ENCODE data around the gene NDUFS6.

GRCh38 chr5:1858436-1858835 is 57.2 kb downstream of the NDUFS6 start:
- no peak for TF ChIP-seq CTCF (IDR thresholded peaks at IDR 0.05; ENCODE audit: poor library complexity, severe bottlenecking)
- no peak for TF ChIP-seq EP300 (conservative IDR thresholded peaks at IDR 0.05; ENCODE audit: poor library complexity, severe bottlenecking)
- TF ChIP-seq POLR2AphosphoS5 (IDR thresholded peaks at IDR 0.05): no peak
- no peak for TF ChIP-seq EZH2 (IDR thresholded peaks at IDR 0.05; ENCODE audit: borderline replicate concordance, insufficient read depth, low read length, poor library complexity, severe bottlenecking)
- TF ChIP-seq, protein P1, sequence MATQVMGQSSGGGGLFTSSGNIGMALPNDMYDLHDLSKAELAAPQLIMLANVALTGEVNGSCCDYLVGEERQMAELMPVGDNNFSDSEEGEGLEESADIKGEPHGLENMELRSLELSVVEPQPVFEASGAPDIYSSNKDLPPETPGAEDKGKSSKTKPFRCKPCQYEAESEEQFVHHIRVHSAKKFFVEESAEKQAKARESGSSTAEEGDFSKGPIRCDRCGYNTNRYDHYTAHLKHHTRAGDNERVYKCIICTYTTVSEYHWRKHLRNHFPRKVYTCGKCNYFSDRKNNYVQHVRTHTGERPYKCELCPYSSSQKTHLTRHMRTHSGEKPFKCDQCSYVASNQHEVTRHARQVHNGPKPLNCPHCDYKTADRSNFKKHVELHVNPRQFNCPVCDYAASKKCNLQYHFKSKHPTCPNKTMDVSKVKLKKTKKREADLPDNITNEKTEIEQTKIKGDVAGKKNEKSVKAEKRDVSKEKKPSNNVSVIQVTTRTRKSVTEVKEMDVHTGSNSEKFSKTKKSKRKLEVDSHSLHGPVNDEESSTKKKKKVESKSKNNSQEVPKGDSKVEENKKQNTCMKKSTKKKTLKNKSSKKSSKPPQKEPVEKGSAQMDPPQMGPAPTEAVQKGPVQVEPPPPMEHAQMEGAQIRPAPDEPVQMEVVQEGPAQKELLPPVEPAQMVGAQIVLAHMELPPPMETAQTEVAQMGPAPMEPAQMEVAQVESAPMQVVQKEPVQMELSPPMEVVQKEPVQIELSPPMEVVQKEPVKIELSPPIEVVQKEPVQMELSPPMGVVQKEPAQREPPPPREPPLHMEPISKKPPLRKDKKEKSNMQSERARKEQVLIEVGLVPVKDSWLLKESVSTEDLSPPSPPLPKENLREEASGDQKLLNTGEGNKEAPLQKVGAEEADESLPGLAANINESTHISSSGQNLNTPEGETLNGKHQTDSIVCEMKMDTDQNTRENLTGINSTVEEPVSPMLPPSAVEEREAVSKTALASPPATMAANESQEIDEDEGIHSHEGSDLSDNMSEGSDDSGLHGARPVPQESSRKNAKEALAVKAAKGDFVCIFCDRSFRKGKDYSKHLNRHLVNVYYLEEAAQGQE (IDR thresholded peaks at IDR 0.05; ENCODE audit: borderline replicate concordance): no peak

Data from neural cell (in vitro differentiated cells).